Measurements from ENCODE around the gene GOLGA1. TPM values are rescaled to one million over a fixed set of nuclear protein-coding genes. Genes with fewer than 3 reads are reported as not detected.

GOLGA1 gene
- total and polyA plus RNA-seq, 10 of the 15 experiments (the other 5 are each of a cell fraction or from before 2014, with no cell fraction given) = 2.9 to 14.1 (median 8.1) TPM

GRCh38 chr9:124940894-124941678 is at the start of gene GOLGA1 (continued):
- TF ChIP-seq TAF1 (IDR thresholded peaks at IDR 0.05; ENCODE audit: borderline replicate concordance, low read depth, low read length) = peak; percentile 34; the same call in 1 of the 2 replicates
- TF ChIP-seq IKZF2 (IDR thresholded peaks at IDR 0.05) = peak; percentile 4 to 33; a peak in 3 of 4 replicates
- TF ChIP-seq PAX5 (IDR thresholded peaks at IDR 0.05; ENCODE audit: borderline replicate concordance, low read depth, low read length) = peak; percentile 100
- peak; percentile 98 for TF ChIP-seq ELK1 (IDR thresholded peaks at IDR 0.05; ENCODE audit: low read depth, low read length)
- TF ChIP-seq POLR2AphosphoS2 (IDR thresholded peaks at IDR 0.05; ENCODE audit: low read depth, low read length) = peak; percentile 67; the same call in 1 of the 2 replicates
- TF ChIP-seq RFX5 (IDR thresholded peaks at IDR 0.05; ENCODE audit: low read depth, low read length) = no peak
- no peak for TF ChIP-seq EZH2 (IDR thresholded peaks at IDR 0.05; ENCODE audit: borderline replicate concordance, control insufficient read depth, low read depth, low read length)
- TF ChIP-seq LARP7 (IDR thresholded peaks at IDR 0.05) = peak; percentile 76
- no peak for TF ChIP-seq BMI1 (IDR thresholded peaks at IDR 0.05; ENCODE audit: borderline replicate concordance)
- no peak for TF ChIP-seq RAD51 (IDR thresholded peaks at IDR 0.05)
- peak; percentile 33 to 77; a peak in 2 of 4 replicates for TF ChIP-seq SRF (IDR thresholded peaks at IDR 0.05; ENCODE audit: low read depth in 2 of 2, low read length in 2 of 2)
- TF ChIP-seq BCL3 (IDR thresholded peaks at IDR 0.05; ENCODE audit: borderline replicate concordance, insufficient read depth, low read depth, low read length, poor library complexity, severe bottlenecking) = peak; percentile 80
- TF ChIP-seq FOXM1 (IDR thresholded peaks at IDR 0.05; ENCODE audit: low read depth, low read length) = 0 out of 2 replicates have a peak, but pooled peaks have one; percentile 10
- TF ChIP-seq SUPT20H (IDR thresholded peaks at IDR 0.05; ENCODE audit: borderline replicate concordance, control insufficient read depth, low read depth, low read length) = no peak
- no peak for TF ChIP-seq PAX8 (IDR thresholded peaks at IDR 0.05)
- no peak for TF ChIP-seq NFIC (IDR thresholded peaks at IDR 0.05; ENCODE audit: low read depth, low read length)
- no peak for TF ChIP-seq SREBF2 (IDR thresholded peaks at IDR 0.05; ENCODE audit: low read length)
- TF ChIP-seq SPI1 (IDR thresholded peaks at IDR 0.05; ENCODE audit: borderline replicate concordance, insufficient read depth, low read depth, low read length) = no peak
- TF ChIP-seq TCF12 (IDR thresholded peaks at IDR 0.05; ENCODE audit: low read depth, low read length) = peak; percentile 68; the same call in 1 of the 2 replicates
- TF ChIP-seq ATF2 (IDR thresholded peaks at IDR 0.05; ENCODE audit: low read length) = no peak
- peak; percentile 86 for TF ChIP-seq ZBTB40 (IDR thresholded peaks at IDR 0.05; ENCODE audit: borderline replicate concordance)
